ENCODE measurements around the gene LLGL1.

DNA sequence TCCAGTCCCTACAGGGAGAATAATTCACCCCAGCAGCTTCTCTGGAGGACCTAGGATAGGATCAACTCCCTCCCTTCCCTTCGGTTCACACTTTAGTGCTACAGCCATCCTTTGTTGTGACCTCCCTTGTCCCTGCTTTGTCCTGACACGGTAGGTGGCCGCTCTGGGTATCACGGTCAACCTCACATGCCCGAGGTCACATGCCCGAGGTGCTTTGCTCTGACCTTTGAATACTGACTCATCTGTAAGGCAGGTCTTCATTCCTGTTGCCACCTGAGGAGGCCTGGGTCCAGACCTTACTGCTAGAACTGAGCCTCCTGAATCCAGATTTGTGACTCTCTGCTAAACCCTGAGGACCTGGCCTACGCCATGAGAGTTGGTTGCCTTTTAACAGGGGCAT, 22.1 kb upstream of the LLGL1 start:
- TF ChIP-seq TAF1 (IDR thresholded peaks at IDR 0.05; ENCODE audit: borderline replicate concordance, insufficient read depth, low read length) (no peak), SIN3A (IDR thresholded peaks at IDR 0.05; ENCODE audit: borderline replicate concordance, insufficient read depth, low read length) (no peak)
- TF ChIP-seq, protein P1, sequence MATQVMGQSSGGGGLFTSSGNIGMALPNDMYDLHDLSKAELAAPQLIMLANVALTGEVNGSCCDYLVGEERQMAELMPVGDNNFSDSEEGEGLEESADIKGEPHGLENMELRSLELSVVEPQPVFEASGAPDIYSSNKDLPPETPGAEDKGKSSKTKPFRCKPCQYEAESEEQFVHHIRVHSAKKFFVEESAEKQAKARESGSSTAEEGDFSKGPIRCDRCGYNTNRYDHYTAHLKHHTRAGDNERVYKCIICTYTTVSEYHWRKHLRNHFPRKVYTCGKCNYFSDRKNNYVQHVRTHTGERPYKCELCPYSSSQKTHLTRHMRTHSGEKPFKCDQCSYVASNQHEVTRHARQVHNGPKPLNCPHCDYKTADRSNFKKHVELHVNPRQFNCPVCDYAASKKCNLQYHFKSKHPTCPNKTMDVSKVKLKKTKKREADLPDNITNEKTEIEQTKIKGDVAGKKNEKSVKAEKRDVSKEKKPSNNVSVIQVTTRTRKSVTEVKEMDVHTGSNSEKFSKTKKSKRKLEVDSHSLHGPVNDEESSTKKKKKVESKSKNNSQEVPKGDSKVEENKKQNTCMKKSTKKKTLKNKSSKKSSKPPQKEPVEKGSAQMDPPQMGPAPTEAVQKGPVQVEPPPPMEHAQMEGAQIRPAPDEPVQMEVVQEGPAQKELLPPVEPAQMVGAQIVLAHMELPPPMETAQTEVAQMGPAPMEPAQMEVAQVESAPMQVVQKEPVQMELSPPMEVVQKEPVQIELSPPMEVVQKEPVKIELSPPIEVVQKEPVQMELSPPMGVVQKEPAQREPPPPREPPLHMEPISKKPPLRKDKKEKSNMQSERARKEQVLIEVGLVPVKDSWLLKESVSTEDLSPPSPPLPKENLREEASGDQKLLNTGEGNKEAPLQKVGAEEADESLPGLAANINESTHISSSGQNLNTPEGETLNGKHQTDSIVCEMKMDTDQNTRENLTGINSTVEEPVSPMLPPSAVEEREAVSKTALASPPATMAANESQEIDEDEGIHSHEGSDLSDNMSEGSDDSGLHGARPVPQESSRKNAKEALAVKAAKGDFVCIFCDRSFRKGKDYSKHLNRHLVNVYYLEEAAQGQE (IDR thresholded peaks at IDR 0.05; ENCODE audit: insufficient read depth in 1 of 2, low read depth in 2 of 2, low read length in 2 of 2): no peak

All from PFSK-1 (cell line).